ENCODE measurements around the gene KRAS. TPM values are rescaled to one million over a fixed set of nuclear protein-coding genes. Genes with fewer than 3 reads are reported as not detected.

Gene KRAS
- total and polyA plus RNA-seq, 2 of the 4 experiments (the other 2 are of a cell fraction), result 9.3 to 10.7 TPM

DNA sequence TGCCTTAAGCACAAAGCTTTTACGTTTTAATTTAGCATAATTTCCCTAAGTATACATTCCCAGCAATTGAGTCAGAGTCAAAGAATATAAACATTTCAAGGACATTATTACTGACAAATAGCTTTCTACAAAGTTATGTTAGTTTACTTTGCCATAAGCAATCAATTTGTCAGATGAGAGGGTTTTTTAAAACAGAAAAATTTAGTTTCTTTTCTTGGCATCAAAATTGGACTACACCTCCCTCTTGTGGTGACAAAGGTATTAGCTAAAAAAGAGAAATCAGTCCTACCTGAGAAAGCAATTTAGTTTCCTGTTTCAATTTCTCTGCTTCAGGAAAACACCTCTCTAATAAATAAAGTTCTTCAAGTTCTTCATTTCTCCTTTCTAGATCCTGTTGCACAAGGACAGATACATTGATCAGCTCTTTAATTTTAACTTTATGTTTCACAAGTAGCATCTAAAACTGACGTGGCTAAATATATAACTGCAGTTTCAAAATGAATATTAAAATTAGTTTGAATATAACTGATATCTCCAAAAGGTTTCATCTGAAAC, 95.6 kb downstream of the KRAS start:
- H3K18ac ChIP-seq (ENCODE audit: low read depth, low read length), result peak overlapping the region; percentile 100
- H3K27me3 ChIP-seq (ENCODE audit: control insufficient read depth, insufficient read depth, low read length), result no peaks in the 10 kb centered on the region
- peak overlapping the region; percentile 84 for H3K4me2 ChIP-seq (ENCODE audit: low read depth, low read length)
- in situ Hi-C loops (cut with MboI; ENCODE audit: low sequenced_read_pairs), result no loop called here
- H2BK15ac ChIP-seq (ENCODE audit: low read depth, low read length), result no peak overlapping the region; the same call in 2 of the 3 replicates
- H3K14ac ChIP-seq (replicated peaks; ENCODE audit: low read depth, low read length), result peak overlapping the region; percentile 97
- H2BK120ac ChIP-seq (ENCODE audit: low read depth, low read length), result peak overlapping the region; percentile 99
- peak overlapping the region; percentile 93; the same call in 1 of the 2 replicates for H4K91ac ChIP-seq (ENCODE audit: insufficient read depth, low read depth, low read length)
- peaks cover 16% of the 10 kb centered on the region for H3K4me1 ChIP-seq (ENCODE audit: control insufficient read depth, insufficient read depth, low read length)
- no peaks in the 10 kb centered on the region for H3K9me3 ChIP-seq (ENCODE audit: control insufficient read depth, insufficient read depth, low read length)
- H2AFZ ChIP-seq (replicated peaks; ENCODE audit: low read length, poor library complexity), result no peak overlapping the region
- H3K56ac ChIP-seq (ENCODE audit: extremely low read depth, insufficient read depth, low read length), result peak overlapping the region; percentile 61; the same call in 1 of the 2 replicates
- CTCF ChIA-PET, result interaction anchor here (0.6 to 1.7 kb wide), 9 partner anchors 10 to 428 kb away, joined by 3 to 7 read pairs (median 3); a partner anchor contains a TSS
- dilution Hi-C loops (cut with HindIII; ENCODE audit: low sequenced_read_pairs, unreplicated experiment), result no loop called here
- no CpG with 5 or more reads among the region's 2 CpGs for WGBS, 2 experiments (ENCODE audit: extremely low coverage in 2 of 2, insufficient read length in 1 of 2)
- no peak overlapping the region; the same call in 1 of the 2 replicates for H3K9ac ChIP-seq (ENCODE audit: low read depth, low read length)
- H3K36me3 ChIP-seq (ENCODE audit: control insufficient read depth, insufficient read depth, low read length), result no peaks in the 10 kb centered on the region
- H4K20me1 ChIP-seq (ENCODE audit: insufficient read depth, low read length), result no peaks in the 10 kb centered on the region
- peak overlapping the region; percentile 90; the same call in 1 of the 2 replicates for H3K23ac ChIP-seq (ENCODE audit: low read depth, low read length)
- DNase-seq, result peak; percentile 87
- no peak overlapping the region for H2AK9ac ChIP-seq (replicated peaks; ENCODE audit: low read depth, low read length, poor library complexity)
- H3K4me3 ChIP-seq (ENCODE audit: insufficient read depth, low read depth, low read length), result no peak overlapping the region
- no peak overlapping the region for H2AK5ac ChIP-seq (ENCODE audit: low read depth, low read length)
- H3K4ac ChIP-seq (ENCODE audit: low read depth, low read length), result peak overlapping the region; percentile 91; the same call in 1 of the 2 replicates
- peak overlapping the region; percentile 98 for H2BK20ac ChIP-seq (ENCODE audit: low read depth, low read length)
- peaks cover 12% of the 10 kb centered on the region for H3K9me1 ChIP-seq (ENCODE audit: insufficient read depth, low read length)
- intact Hi-C loops (cut with micrococcal nuclease), result loop anchor here (1.0 kb wide), 2 partner anchors 164 to 232 kb away; no protein-coding TSS in a partner anchor
- peak; percentile 8 for ATAC-seq (ENCODE audit: low read depth)
- H2BK5ac ChIP-seq (ENCODE audit: low read depth, low read length, poor library complexity, severe bottlenecking), result peak overlapping the region; percentile 96
- peak overlapping the region; percentile 98 for H4K5ac ChIP-seq (ENCODE audit: low read depth, low read length)
- peak overlapping the region; percentile 73; the same call in 1 of the 2 replicates for H3K27ac ChIP-seq (ENCODE audit: insufficient read depth, low read length)
- H4K8ac ChIP-seq (ENCODE audit: low read depth in 2 of 2, low read length in 2 of 2), result peak overlapping the region; percentile 44 to 90; a peak in 3 of 4 replicates
- POLR2A ChIA-PET (ENCODE audit: unreplicated experiment), result interaction anchor here (0.6 kb wide), 1 partner anchor 94 kb away, joined by 4 read pairs; no protein-coding TSS in a partner anchor
- no TSS peak for BruUV-seq (replicated peaks)
- no peaks in the 10 kb centered on the region for H3K79me1 ChIP-seq (ENCODE audit: low read depth in 1 of 2, low read length in 2 of 2)
- TF ChIP-seq, protein P1, sequence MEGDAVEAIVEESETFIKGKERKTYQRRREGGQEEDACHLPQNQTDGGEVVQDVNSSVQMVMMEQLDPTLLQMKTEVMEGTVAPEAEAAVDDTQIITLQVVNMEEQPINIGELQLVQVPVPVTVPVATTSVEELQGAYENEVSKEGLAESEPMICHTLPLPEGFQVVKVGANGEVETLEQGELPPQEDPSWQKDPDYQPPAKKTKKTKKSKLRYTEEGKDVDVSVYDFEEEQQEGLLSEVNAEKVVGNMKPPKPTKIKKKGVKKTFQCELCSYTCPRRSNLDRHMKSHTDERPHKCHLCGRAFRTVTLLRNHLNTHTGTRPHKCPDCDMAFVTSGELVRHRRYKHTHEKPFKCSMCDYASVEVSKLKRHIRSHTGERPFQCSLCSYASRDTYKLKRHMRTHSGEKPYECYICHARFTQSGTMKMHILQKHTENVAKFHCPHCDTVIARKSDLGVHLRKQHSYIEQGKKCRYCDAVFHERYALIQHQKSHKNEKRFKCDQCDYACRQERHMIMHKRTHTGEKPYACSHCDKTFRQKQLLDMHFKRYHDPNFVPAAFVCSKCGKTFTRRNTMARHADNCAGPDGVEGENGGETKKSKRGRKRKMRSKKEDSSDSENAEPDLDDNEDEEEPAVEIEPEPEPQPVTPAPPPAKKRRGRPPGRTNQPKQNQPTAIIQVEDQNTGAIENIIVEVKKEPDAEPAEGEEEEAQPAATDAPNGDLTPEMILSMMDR (conservative IDR thresholded peaks at IDR 0.05; ENCODE audit: low read depth, low read length), result peak; percentile 65
- TF ChIP-seq MXI1 (IDR thresholded peaks at IDR 0.05; ENCODE audit: borderline replicate concordance, low read depth, low read length) (no peak), RAD21 (IDR thresholded peaks at IDR 0.05; ENCODE audit: low read length) (peak; percentile 64), SMC3 (IDR thresholded peaks at IDR 0.05; ENCODE audit: low read depth, low read length) (peak; percentile 59), CEBPB (IDR thresholded peaks at IDR 0.05; ENCODE audit: low read depth, low read length) (no peak), RFX5 (IDR thresholded peaks at IDR 0.05; ENCODE audit: low read depth, low read length) (no peak), FOS (IDR thresholded peaks at IDR 0.05; ENCODE audit: low read depth, low read length) (0 out of 2 replicates have a peak, but pooled peaks have one; percentile 4)
- TF ChIP-seq, protein P2, sequence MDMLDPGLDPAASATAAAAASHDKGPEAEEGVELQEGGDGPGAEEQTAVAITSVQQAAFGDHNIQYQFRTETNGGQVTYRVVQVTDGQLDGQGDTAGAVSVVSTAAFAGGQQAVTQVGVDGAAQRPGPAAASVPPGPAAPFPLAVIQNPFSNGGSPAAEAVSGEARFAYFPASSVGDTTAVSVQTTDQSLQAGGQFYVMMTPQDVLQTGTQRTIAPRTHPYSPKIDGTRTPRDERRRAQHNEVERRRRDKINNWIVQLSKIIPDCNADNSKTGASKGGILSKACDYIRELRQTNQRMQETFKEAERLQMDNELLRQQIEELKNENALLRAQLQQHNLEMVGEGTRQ (IDR thresholded peaks at IDR 0.05; ENCODE audit: low read depth, low read length), result no peak
- TF ChIP-seq, protein P3, sequence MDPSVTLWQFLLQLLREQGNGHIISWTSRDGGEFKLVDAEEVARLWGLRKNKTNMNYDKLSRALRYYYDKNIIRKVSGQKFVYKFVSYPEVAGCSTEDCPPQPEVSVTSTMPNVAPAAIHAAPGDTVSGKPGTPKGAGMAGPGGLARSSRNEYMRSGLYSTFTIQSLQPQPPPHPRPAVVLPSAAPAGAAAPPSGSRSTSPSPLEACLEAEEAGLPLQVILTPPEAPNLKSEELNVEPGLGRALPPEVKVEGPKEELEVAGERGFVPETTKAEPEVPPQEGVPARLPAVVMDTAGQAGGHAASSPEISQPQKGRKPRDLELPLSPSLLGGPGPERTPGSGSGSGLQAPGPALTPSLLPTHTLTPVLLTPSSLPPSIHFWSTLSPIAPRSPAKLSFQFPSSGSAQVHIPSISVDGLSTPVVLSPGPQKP (IDR thresholded peaks at IDR 0.05; ENCODE audit: borderline replicate concordance, low read depth, low read length), result no peak
